Smooth muscle cell (in vitro differentiated cells): ENCODE results near the gene HS3ST3B1. TPM values are rescaled to one million over a fixed set of nuclear protein-coding genes. Genes with fewer than 3 reads are reported as not detected.

Experiments
- DNase-seq: peaks from one replicate; lab custom pipeline; 2025; ENCODE audit not compliant: unreplicated experiment; lab: John Stamatoyannopoulos, UW
- H2AFZ ChIP-seq: fragments of 200-600 bp; sonication (generic); 2 replicates; pipeline ENCODE4 v1.6.0; 2016; ENCODE audit warnings: antibody characterized with exemption, low read depth, mild to moderate bottlenecking
- H3F3A ChIP-seq: fragments of 200-600 bp; sonication (generic); 2 replicates; pipeline ENCODE4 v1.6.0; 2017; ENCODE audit warnings: antibody characterized with exemption, low read depth
- H3K27ac ChIP-seq: fragments of 200-600 bp; sonication (generic); 2 replicates; pipeline ENCODE4 v1.5.1; 2016; ENCODE audit warnings: low read depth, mild to moderate bottlenecking
- H3K27me3 ChIP-seq: fragments of 200-600 bp; sonication (generic); 2 replicates; pipeline ENCODE4 v1.6.1; 2016; ENCODE audit warnings: low read depth, mild to moderate bottlenecking
- H3K36me3 ChIP-seq: fragments of 200-600 bp; sonication (generic); 2 replicates; pipeline ENCODE4 v1.5.1; 2016; ENCODE audit warnings: low read depth
- H3K4me1 ChIP-seq: fragments of 200-600 bp; sonication (generic); 2 replicates; pipeline ENCODE4 v1.5.1; 2016; ENCODE audit warnings: low read depth
- H3K4me2 ChIP-seq: fragments of 200-600 bp; sonication (generic); 2 replicates; pipeline ENCODE4 v1.6.0; 2016; ENCODE audit warnings: mild to moderate bottlenecking
- H3K4me3 ChIP-seq: fragments of 200-600 bp; sonication (generic); 2 replicates; pipeline ENCODE4 v1.5.1; 2016; ENCODE audit warnings: mild to moderate bottlenecking
- H3K79me2 ChIP-seq: fragments of 200-600 bp; sonication (generic); 2 replicates; pipeline ENCODE4 v1.6.0; 2016; ENCODE audit warnings: low read depth, mild to moderate bottlenecking
- H3K9ac ChIP-seq: fragments of 200-600 bp; sonication (generic); 2 replicates; pipeline ENCODE4 v1.6.0; 2016; ENCODE audit warnings: low read depth
- H3K9me3 ChIP-seq: fragments of 200-600 bp; sonication (generic); replicated peaks from 2 replicates; pipeline ENCODE4 v1.5.1; 2016; ENCODE audit warnings: low read depth
- H4K20me1 ChIP-seq: fragments of 200-600 bp; sonication (generic); 2 replicates; pipeline ENCODE4 v1.6.0; 2016; ENCODE audit warnings: low read depth
- CTCF ChIP-seq: fragments of 200-600 bp; sonication (generic); IDR thresholded peaks from 2 replicates; pipeline ENCODE4 v1.5.1; 2017; ENCODE audit warnings: borderline replicate concordance, mild to moderate bottlenecking, antibody characterized with exemption; ENCODE audit not compliant: insufficient read depth, poor library complexity, severe bottlenecking
- WGBS: methylation state at CpG from one replicate; pipeline ENCODE4 v1.1.7; 2016; ENCODE audit warnings: low lambda C conversion rate; 5-methylcytosine and 5-hydroxymethylcytosine counted together
- polyA plus RNA-seq: library from polyadenylated mRNA; unstranded; fragments of >200 nt; fragmentation: Nextera tagmentation; extraction: Ambion mirVana; gene quantifications from 2 replicates; pipeline ENCODE4 v1.2.1, GENCODE V29; 2016
- total RNA-seq: library from RNA; depleted of rRNA; stranded (reverse); fragments of >200 nt; gene quantifications from 2 replicates; pipeline ENCODE4 v1.2.3, GENCODE V29; 2014

Gene HS3ST3B1
- total and polyA plus RNA-seq, 2 experiments from 2014 or later = 11.3 to 17.3 TPM

GRCh38 chr17:14307560-14308024 is 6.7 kb downstream of the HS3ST3B1 start:
- peaks cover 70% of the 10 kb centered on the region for H4K20me1 ChIP-seq
- H3K27me3 ChIP-seq = no peaks in the 10 kb centered on the region
- H3K4me3 ChIP-seq = peak overlapping the region; percentile 7
- WGBS = 33% methylated on average over 5 of the region's 5 CpGs
- DNase-seq = no peak
- peaks cover 81% of the 10 kb centered on the region for H3K79me2 ChIP-seq
- H3K4me2 ChIP-seq = peak overlapping the region; percentile 88
- TF ChIP-seq CTCF = no peak
- H3K9me3 ChIP-seq = no peaks in the 10 kb centered on the region
- peaks cover 49% of the 10 kb centered on the region for H3K4me1 ChIP-seq
- peaks cover 4% of the 10 kb centered on the region for H3F3A ChIP-seq
- peak overlapping the region; percentile 56 for H3K9ac ChIP-seq
- H3K36me3 ChIP-seq = no peaks in the 10 kb centered on the region
- H2AFZ ChIP-seq = peak overlapping the region; percentile 51
- H3K27ac ChIP-seq = peak overlapping the region; percentile 77

GRCh38 chr17:14308636-14308964 is 7.7 kb downstream of the HS3ST3B1 start:
- Histone ChIP-seq H3K9ac (peak overlapping the region; percentile 28), H3K4me3 (peak overlapping the region; percentile 58), H2AFZ (peak overlapping the region; percentile 73), H4K20me1 (peaks cover 63% of the 10 kb centered on the region), H3K27ac (peak overlapping the region; percentile 77), H3K9me3 (no peaks in the 10 kb centered on the region), H3K36me3 (no peaks in the 10 kb centered on the region), H3F3A (peaks cover 4% of the 10 kb centered on the region), H3K4me1 (peaks cover 49% of the 10 kb centered on the region), H3K27me3 (no peaks in the 10 kb centered on the region), H3K79me2 (peaks cover 71% of the 10 kb centered on the region), H3K4me2 (peak overlapping the region; percentile 88)
- TF ChIP-seq CTCF = no peak
- WGBS = 39% methylated on average over 4 of the region's 4 CpGs
- DNase-seq = no peak

GRCh38 chr17:14308965-14309879 is 8.3 kb downstream of the HS3ST3B1 start:
- WGBS = 2% methylated on average over 67 of the region's 71 CpGs
- H3K9ac ChIP-seq = peak overlapping the region; percentile 28
- H3K36me3 ChIP-seq = no peaks in the 10 kb centered on the region
- peak overlapping the region; percentile 58 for H3K4me3 ChIP-seq
- peak overlapping the region; percentile 77 for H3K27ac ChIP-seq
- no peaks in the 10 kb centered on the region for H3K9me3 ChIP-seq
- peaks cover 49% of the 10 kb centered on the region for H3K4me1 ChIP-seq
- peak; percentile 75 for DNase-seq
- H2AFZ ChIP-seq = peak overlapping the region; percentile 73
- no peak for TF ChIP-seq CTCF
- H3K4me2 ChIP-seq = peak overlapping the region; percentile 88
- H4K20me1 ChIP-seq = peaks cover 63% of the 10 kb centered on the region
- H3K79me2 ChIP-seq = peaks cover 71% of the 10 kb centered on the region
- H3K27me3 ChIP-seq = no peaks in the 10 kb centered on the region
- H3F3A ChIP-seq = peaks cover 4% of the 10 kb centered on the region
